GM19193 (cell line): ENCODE results near the gene RFX3.

Source experiments
- POLR2A ChIP-seq: IDR thresholded peaks from 4 replicates; pipeline ENCODE4 v1.6.1; 2011; ENCODE audit not compliant: insufficient read depth, insufficient read length; ENCODE audit errors: extremely low read depth

The RFX3 gene

GRCh38 chr9:3521966-3522365 is 3.8 kb downstream of the RFX3 start:
- TF ChIP-seq POLR2A = no peak

DNA sequence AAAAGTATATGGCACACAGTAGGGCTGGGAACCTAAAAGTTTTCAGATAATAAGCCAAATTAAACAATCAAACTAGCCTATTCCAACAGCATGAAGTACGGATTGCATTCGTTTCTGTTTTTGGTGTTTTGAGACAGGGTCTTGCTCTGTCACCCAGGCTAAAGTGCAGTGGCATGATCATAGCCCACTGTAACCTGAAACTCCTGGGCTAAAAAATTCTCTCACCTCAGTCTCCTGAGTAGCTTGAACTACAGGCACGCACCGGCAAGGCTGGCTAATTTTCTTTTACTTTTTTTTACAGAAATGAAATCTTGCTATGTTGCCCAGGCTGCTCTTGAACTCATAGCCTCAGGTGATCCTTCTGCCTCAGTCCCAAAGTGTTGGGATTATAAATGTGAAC is 5.2 kb downstream of the RFX3 start:
- TF ChIP-seq POLR2A = no peak

DNA sequence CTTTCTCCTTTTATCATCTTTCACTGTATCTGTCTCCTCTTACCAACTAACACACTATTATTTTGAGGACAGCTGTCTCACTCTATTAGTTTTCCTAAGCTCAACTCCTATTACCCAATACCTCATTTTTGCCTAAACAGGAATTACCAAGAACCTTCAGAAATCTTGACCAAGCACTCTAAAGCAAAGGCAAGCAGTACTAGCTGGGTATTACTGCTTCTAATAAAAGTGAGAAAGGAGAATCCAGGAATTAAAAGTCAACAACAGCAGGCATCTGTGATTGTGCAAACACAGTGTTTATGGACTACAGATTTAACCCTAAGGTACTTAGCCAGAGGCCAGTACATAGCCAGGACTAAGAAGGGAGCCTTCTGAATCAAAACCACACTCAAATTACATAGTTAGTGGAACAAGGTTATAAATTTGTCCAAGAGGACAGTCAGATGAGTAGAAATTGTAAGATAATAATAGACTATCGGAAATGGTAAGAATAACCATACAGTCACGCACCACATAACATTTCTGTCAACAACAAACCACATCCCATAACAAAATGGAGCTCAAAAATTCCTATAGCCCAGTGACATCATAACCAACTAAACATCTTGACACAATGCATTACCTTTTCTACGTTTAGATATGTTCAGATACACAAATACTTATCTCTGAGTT is 8.3 kb downstream of the RFX3 start:
- TF ChIP-seq POLR2A = no peak

- TF ChIP-seq POLR2A = no peak
Observed at GRCh38 chr9:3516667-3517330, 9.0 kb downstream of the RFX3 start.

- TF ChIP-seq POLR2A = no peak
Observed at GRCh38 chr9:3515405-3515804, 10.4 kb downstream of the RFX3 start.

- no peak for TF ChIP-seq POLR2A
Observed at GRCh38 chr9:3514786-3515185, 11.0 kb downstream of the RFX3 start.

DNA sequence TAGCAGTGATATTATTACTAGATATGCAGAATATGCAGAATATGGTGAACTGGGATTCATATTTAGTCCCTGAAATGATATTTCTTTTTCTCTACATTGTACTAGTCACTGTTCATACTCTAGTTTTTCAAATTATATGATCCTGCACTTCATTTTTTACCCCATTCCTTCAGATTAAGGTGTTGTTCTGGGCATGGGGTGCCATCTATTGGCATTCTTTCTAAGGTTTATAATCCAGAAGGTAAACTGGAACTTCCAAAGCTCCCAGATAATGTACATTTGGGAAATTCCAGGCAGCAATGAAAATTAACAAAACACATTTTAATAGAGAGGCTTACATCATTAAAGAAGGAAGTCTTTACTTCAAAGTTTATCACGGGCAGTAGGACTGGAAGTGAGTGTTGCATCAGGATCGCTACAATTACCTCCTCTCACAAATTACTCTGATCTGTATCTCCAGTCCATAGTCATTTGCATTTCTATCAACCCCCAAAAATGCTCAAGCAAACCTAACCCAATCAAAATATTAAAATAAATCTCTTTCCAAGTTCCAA is 12.5 kb downstream of the RFX3 start:
- no peak for TF ChIP-seq POLR2A

DNA sequence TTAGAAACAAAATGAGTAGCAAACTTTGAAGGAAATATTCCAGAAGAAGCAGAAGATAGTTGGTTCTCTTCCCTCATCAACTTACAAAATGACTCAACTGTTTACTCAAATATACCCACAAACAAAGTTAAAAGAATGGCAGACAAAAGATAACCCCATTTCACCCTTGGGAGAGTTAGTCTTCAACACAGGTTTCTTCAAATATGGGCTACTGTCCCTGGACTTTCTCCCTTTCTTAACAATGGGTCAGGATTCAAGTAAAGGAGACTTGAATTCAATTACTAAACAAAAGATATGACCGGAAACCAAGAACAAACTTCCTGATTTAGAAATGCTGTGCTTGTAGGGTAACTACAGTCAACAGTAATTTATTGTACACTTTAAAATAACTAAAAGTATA is 14.2 kb downstream of the RFX3 start:
- no peak for TF ChIP-seq POLR2A

DNA sequence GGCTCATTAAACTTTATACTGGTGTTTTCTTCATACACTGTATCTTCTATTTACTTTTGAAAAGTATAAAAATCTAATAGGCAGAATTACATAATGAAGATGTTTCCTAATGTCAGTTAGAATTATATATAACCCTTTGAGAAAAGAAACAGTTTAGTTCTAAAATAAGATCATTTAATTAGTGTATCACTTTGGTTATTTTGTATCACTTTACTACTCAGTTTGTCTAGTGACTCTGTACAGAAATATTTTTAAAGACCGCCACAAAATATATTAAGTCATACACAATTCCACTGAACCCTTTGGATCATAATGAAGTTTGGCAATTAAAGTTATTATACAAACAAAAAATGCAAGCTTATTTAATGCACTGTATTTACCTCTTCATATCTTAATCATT is 15.0 kb downstream of the RFX3 start:
- no peak for TF ChIP-seq POLR2A

- no peak for TF ChIP-seq POLR2A
Observed at GRCh38 chr9:3509926-3510325, 15.9 kb downstream of the RFX3 start.

- TF ChIP-seq POLR2A = no peak
Observed at GRCh38 chr9:3508521-3509291, 17.1 kb downstream of the RFX3 start.

DNA sequence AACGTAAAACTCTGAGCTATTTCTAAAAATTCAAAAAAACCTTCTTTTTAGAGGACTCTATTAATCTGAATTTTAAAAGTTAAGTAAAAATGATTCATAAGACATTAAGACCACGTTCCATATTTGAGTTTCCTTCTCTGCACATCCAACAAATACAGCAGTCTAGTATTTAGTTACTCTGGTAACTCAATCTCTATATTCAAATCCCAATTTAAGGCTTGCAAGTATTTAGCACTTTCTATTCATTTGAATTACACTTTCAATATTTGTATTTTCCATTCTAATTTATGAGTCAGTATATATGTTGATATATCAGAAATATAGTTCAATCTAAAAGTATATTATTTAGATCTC is 17.7 kb downstream of the RFX3 start:
- TF ChIP-seq POLR2A = no peak

DNA sequence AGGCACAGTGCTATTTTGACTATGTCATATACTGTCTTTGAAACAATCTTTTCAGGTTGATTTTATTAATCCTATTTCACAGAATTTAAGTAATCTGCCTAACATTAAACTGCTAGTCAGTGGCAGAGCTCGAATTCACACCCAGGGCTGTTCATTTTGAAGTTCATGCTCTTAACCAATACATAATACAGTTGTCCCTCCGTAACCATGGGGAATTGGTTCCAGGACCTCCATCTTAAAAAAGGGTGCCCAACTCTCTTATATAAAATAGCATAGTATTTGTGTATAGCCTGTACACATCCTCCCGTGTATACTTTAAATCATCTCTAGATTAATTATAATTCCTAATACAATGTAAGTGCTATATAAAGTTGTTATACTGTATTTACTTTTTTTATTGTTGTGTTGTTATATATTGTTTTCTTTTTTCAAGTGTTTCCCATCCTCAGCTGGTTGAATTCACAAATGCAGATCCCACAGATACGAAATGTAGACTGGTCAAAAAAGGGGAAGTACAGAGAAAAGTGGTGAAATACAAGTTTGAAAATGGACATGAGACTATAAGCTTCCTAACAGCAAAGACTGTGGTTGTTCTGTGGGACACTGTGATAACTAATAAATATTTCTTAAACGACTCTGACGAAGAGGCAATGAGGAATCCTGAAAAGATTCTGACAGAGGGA is 18.3 kb downstream of the RFX3 start:
- TF ChIP-seq POLR2A = no peak

GRCh38 chr9:3506164-3506563 is 19.6 kb downstream of the RFX3 start:
- TF ChIP-seq POLR2A = no peak
